GM12872 (cell line): Measurements from ENCODE around the gene ABI1.

Experiments used
- CTCF ChIP-seq: IDR thresholded peaks from 3 replicates; pipeline ENCODE4 v1.5.1; 2011; ENCODE audit warnings: low read depth, mild to moderate bottlenecking, low read length, moderate library complexity; ENCODE audit not compliant: insufficient read depth

Gene ABI1

GRCh38 chr10:26798298-26798697 lies 62.5 kb downstream of the ABI1 start:
- TF ChIP-seq CTCF = no peak

GRCh38 chr10:26797340-26797739 lies 63.4 kb downstream of the ABI1 start:
- TF ChIP-seq CTCF = no peak

- no peak for TF ChIP-seq CTCF
Observed at GRCh38 chr10:26792758-26793495, 67.8 kb downstream of the ABI1 start.

- TF ChIP-seq CTCF = no peak
Observed at GRCh38 chr10:26790221-26790995, 70.3 kb downstream of the ABI1 start.

GRCh38 chr10:26787362-26787761 lies 73.4 kb downstream of the ABI1 start:
- no peak for TF ChIP-seq CTCF

GRCh38 chr10:26781797-26782196 lies 79.0 kb downstream of the ABI1 start:
- no peak for TF ChIP-seq CTCF

GRCh38 chr10:26780793-26781601 lies 79.8 kb downstream of the ABI1 start:
- TF ChIP-seq CTCF = no peak
